ENCODE measurements around the gene SPDYC.
A peak's percentile ranks its signal among the peaks of the same experiment; 100 is the strongest.

The SPDYC gene, protein sequence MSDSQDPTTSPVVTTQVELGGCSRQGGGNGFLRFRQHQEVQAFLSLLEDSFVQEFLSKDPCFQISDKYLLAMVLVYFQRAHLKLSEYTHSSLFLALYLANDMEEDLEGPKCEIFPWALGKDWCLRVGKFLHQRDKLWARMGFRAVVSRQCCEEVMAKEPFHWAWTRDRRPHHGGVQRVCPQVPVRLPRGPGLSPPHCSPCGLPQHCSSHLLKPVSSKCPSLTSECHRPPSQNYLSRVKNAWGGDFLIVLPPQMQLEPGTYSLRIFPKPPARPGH

DNA sequence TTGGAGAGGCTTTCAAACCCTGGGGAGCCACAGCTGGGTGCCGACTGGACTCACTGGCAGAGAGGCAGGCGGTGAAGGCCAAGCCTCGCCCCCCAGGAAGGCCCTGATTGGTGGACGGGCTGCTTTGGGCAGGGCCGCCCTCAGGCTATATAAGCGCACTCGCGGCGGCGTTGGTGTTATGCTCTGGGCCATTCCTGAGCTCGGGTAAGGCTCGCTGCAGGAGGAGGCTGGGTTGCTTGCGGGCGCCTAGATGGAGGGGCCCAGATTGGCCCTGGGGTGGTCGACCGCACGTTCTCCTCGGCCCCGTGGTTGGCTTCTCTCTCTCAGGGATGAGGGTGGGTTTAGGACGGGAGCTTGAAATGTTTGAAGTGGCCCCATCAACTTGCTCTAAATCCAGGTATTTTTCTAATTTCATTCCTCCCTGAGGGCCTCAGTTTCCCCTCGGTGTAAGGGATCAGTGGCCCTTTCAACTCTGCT lies at the start of gene SPDYC:
Gene SPDYC, plus strand, starts transcription at position 176 of the 477 bp plus-strand sequence. CDS start 1,125 bp downstream, outside the sequence.
- DNase-seq = no peak

DNA sequence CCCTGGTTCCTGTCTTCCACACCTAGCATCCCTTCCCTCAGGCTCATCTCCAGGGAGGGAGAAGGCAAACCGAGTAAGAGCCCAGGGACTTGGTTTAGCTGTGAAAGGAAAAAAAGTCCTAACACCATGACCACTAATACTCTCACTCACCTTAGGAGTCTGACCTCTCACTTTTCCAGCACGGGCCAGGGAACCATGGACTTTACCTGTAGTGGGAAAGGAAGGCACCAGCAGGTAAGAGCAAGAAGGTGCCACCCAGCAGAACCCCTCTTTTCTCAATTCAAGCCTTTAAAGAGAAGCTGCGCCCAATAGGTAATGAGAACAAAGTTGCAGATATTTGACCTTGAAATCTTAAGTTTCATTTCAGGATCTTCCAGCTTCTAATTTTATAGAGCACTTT lies 49.2 kb upstream of the SPDYC start:
- DNase-seq = no peak

DNA sequence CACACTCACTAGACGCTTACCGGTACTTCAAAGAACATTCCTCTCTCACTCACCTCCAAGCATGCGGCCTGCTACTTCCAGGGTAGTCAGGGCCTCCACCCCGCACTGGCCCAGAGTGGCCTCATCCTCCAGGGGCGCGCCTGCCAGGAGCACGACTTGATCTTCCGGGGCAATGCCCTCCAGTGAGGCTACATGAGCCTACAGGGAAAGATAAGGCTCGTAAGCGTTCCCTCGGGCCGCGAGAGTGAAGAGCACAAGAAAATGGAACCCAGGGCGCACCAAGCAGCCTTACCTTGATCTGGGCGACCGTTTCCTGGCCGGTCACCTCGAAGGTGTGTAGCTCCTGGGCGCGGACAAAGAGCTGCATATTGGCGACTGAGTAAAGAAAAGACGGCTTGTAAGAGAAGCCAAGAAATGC lies 48.6 kb upstream of the SPDYC start:
- peak; percentile 58 for DNase-seq

DNA sequence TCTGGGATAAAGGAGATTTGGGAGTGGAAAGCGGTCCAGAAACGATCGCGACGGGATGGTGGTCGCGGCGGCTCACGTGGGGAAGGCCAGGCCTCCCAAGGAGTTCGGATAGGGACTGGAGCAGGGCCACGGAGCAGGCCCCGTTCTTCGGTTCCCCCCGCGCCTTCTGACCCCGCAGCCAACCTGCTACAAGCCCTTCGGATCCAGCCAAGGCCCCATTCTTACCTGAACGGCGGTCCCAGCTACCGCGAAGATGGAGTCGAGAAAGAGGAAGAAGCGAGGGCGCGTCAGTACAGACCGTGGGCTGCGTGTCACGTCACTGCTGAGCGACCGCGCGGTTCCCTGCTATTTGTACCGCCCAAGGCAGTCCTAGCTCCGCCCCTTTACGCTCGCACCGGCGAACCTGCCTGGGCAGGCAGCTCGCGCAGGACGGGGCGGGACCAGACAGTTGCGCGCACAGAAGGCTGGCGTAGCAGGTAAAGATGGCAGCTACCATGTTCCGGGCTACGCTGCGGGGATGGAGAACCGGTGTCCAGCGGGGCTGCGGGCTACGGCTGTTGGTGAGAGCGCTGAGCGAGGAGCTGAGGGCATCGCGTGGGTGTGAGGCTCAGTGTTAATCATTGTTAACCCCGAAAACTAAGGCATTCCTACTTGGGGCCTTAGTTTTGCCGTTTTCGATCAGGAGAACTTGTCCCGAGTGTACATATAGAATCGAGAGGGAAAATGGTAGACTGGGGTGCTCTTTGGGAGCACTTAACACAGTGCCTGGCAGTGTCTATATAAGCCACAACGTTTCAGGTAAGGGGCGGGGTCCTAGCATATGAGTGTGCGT lies 48.0 kb upstream of the SPDYC start, which contains the start of the genes FAU and MRPL49:
Gene FAU, minus strand, starts transcription at position 270 of the 832 bp plus-strand sequence. CDS start 321 bp downstream, outside the sequence.
Gene MRPL49, plus strand, starts transcription at position 457 of the 832 bp plus-strand sequence. Its CDS starts 26 bp downstream, at position 483.
- DNase-seq = peak; percentile 100

DNA sequence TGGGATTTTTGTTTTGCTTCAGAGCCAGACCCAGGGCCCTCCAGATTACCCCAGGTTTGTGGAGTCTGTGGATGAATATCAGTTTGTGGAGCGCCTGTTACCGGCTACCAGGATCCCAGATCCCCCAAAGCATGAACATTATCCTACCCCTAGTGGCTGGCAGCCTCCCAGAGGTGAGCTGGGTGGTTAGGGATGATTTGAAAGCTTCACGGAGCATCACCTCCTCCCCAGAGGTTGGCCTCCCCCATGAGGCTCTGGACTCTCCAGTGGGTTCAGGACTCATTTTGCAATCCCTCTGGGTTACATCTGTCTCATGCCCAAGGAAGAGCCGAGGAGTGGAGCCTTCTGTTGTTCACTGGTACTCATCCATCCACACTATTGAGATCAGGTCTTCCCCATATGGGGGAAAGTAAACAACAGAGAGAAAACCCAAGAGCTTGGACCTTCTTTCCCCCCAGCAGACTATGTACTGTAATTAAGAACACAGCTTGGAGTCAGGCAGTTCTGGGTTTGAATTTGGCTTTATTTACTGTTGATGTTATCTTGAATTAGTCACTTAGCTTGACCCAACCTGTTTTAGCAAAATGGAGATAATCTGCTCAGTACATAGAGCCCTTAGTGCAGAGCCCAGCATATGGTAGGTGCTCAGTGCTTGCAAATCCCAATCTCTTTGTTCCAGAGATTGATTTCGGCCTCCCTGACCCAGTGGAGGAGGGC lies 45.4 kb upstream of the SPDYC start:
- DNase-seq = no peak

DNA sequence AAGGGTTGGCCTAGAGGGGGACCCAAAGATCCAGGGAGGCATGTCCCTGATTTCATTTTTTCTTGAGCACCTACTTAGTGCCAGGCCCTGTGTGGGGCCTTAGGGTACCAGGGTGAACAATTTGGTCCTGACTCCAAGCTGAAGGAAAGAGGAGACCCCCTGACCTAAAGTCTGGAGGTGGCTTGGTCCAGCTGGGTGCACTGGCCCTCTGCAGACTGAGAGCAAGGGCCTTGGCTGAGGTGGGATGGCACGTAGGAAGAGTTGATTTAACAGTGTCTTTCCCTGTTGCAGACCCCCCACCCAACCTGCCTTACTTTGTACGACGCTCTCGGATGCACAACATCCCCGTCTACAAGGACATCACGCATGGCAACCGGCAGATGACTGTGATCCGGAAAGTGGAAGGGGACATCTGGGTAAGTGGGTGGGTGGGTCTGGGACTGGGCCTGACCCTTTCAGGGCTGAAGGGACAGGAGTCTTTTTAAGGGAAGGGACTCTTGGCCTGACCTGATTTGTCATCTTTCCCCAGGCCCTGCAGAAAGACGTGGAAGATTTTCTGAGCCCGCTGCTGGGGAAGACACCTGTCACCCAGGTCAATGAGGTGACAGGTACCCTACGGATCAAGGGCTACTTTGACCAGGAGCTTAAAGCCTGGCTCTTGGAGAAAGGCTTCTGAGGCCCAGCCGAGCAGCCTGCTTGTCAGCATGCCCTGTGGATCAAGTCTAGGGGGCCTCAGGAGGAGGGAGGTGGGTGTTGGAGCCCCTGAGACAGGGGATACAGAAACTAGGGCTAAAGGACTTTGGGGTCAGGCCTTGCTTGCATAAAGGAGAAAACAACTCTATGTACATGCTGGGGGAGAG lies 44.6 kb upstream of the SPDYC start:
- DNase-seq = no peak

DNA sequence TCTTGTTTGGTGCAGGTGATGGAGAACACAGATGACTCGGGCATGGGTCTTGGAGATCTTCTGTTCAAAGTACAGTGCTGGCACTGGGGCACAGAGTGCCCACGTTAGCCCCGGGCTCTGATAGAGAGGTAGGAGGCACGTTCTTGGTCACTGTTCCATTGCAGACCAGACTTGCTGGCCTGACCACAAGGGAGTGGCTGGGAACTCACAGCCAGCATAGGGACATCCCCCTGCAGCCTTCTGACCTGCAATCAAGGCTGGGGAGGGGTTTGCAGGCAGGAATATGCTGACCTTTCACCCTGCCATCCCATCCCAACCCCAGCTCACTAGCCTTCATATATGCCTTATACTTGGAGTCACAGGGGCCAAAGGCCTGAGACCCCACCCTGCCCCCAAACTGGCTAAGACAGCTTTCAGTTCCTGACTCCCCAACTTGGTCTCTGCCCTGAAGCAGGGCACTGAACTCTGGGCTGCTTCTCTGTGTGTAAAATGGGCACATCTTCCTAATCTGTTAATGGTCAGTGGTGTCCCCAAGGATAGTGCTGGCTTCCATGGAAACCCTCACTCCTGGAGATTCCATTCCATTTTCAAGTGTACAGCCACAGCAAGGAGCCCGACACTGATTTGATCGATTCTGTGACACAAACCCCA lies 43.3 kb upstream of the SPDYC start:
- DNase-seq = no peak

DNA sequence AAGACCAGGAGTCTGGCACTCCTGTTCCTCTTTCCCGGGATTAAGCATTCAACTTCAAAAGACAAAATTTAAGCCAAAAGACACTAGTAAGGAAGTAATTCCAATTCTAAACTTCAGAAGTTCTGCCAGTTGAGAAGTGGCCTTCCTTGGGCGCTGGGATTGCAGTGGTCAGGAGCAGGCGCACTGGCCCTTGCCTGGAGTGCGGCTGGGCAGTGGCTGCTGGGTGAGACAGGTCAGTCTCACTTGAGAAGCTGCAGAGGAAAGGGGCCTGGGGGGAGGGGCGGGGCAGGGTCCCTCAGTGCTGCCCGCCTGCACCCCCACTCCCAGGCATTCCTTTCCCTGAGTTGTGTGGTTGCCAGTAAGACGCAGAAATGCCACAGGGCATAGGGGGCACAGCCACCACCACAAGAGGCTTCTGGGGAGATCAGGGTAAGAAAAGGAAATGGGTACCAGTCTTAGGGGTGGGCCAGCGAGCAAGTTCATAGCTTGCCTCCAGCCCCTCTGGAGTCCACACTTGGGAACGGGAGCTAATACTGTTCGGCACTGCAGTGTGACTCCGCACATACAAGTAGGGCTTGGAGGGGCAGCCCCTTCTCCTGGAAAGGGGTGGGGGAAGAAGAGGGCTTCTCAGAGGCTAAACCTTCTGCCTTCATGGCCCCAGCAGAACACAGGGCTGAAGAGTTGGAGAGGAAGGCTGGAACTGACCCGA lies 42.4 kb upstream of the SPDYC start:
- no peak for DNase-seq

DNA sequence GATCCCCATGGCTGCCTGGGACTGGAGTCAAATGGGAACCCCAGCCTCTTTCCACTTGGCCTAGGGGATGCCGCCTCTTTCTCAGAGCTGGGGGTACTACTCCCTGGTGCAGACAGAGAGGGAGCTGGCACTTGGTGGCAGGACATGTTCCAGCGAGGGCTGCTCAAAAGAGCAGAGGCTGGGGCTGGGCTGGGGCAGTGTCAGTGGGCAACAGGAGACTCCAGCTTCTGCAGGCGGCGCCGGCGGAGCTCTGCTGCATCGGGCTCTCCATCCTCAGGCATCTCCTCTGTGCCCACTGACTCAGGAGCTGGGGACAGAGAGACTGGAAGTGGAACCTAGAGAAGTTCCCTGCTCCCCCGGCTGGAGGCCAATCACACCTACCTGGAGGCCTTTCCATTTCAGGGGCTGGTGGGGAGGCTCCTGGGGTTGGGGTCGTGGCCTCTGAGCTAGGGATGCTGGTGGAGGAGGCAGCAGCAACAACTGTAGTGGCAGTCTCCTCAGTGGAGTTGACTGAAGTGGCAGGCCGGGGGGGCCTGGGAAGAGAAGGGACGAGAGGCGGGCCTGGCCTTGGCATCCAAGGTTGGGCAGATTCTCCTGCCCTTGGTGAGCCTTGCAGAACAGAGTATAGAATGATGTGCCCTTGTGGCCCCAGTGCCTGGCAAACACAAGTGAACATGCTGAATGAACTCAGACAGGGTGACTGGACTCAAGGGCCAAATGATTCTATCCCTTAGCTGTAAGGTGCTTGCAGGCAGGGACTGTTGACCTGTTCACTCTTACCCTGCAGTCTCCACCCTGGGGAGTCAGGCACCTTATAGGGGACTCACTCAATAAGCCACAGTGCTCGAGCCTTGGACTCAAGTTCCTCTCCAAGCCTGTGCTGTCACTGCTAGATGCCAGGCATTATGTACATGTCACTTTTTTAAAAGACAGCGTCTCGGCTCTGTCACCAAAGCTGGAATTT lies 41.6 kb upstream of the SPDYC start:
- no peak for DNase-seq

DNA sequence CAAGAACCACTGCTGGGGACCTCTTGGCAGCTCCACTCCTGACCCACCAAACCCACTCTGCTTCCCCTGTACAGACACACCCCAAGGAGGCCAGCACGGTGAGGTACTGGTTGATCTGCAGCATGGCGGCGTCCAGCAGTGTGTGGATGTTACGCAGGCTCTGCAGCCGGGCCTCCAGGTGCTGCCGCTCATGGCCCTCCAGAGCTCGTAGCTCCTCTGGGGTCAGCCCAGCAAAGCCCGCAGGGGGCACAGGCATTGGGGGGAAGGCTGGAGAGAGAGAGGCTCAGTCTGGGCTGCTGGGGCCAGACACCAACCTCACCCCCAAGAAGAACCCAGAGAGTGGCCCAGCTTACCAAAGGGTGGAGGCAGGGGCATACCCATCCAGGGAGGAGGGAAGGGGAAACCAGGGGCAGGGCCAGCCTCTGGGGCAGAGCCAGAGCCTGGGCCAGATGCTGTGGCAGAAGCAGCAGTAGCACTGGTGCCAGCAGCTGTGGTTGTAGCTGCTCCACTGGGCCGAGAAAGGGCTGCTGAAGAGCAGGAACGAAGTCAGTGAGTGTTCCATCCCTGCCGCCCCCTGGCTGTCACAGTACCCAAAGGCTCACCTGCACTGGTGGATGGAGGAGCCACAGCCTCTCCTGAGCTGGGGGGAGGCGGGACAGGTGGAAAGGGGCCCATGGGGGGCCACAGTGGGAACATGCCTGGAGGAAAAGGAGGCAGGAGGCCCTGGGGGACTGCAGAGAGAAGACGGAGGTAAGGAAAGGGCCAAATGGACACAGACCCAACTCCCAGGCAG lies 40.2 kb upstream of the SPDYC start:
- DNase-seq = no peak

DNA sequence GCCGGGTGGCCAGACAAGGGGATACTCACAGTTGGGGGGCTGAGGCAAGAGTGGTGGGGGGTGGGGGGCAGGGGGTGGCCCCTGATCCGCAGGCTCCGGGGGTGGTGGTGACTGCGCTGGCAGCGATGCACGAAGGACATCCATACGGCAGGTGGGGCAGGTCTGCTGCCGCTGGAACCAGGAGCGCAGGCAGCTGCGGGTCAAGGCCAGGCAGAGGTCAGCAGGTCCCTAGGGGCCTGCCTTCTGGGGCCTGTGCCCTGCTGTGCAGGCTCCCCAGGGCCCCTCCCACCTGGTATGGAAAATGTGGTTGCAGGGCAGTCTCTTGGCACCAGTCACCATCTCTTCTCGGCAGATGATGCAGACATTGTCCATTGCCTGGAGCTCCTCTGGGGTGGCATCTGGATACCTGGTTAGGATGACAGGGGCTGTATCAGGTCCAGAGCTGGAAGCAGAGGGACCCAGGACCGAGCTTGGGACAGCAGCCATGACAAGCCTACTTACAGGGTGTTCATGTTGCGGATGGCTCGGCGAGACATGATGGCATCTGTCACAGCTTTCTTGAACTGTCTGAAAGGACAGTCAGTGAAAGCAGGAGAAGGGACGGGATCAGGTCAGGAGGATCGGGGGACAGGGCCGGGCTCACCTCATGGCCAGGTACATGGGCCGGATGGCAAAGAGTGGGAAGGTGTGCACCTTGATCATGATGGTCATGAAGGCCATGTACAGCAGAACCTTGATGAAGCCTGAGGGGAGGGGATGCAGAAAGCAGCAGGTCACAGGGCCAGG lies 39.2 kb upstream of the SPDYC start:
- DNase-seq = no peak

DNA sequence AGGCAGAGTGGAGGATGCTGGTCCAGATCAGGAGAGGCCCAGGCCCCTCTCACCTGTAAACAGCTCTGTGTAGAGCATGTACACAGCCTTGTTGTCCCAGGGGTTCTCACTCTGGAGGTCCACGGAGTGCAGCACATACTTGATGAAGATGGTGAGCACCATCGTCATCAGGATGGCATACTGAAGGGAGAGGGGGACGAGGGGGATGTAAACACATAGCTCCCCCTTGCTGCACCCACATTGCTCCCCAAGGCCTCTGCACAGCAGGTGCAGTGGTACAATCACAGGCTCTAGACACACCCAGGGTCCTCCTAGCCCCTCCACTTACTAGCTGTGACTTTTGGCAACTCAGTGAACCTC lies 38.6 kb upstream of the SPDYC start:
- no peak for DNase-seq

DNA sequence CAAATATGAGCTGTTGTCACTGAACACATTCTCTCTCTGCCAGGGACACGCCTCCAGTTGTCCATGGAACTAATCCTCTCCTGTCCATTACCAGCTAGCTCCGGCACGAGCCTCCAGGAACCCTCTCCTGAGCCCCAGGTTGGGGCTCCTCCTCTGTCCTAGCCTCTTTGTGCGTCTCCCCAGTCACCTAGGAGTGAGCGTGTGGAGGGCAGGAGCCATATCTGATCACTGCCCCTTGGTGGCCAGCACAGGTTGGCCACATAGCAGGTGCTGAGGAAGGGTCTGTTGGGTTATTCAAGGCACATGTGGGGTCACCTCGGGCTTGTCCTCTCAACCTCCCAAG lies 38.2 kb upstream of the SPDYC start:
- DNase-seq = no peak

DNA sequence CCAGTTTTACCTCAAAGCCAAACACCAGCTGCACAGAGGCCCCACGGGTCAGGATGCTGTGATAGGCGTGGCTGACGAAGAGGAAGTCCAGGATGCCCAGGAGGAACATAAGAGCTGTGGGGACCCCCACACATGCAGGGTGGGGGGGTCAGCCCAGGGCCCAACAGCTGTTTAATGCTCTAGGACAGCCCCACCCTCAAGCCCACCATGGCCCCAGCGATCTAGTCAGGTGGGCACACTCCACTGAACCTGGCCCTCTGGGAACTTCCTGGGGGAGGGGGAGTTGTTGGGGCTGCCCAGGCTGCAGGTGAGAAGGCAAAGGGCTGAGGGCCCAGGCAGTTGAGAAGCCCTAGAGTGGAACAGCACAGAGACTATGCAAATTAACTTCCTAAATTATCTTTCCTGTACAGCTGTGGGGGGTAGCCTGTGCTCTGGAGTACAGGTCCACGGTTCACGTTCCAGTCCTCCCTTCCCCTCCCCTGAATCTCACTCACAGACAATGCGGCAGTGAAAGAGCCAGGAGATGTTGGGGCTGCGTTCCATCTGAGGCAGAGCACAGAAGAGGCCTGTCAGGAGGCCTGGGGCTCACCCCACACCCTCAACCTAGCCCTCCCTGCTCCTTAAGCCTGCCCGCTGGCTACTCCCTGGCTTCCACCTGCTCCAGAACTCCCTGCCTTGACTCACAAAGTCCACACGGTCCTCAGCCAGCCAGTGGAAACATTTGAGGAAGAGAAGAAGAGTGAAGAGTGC lies 37.6 kb upstream of the SPDYC start:
- no peak for DNase-seq

DNA sequence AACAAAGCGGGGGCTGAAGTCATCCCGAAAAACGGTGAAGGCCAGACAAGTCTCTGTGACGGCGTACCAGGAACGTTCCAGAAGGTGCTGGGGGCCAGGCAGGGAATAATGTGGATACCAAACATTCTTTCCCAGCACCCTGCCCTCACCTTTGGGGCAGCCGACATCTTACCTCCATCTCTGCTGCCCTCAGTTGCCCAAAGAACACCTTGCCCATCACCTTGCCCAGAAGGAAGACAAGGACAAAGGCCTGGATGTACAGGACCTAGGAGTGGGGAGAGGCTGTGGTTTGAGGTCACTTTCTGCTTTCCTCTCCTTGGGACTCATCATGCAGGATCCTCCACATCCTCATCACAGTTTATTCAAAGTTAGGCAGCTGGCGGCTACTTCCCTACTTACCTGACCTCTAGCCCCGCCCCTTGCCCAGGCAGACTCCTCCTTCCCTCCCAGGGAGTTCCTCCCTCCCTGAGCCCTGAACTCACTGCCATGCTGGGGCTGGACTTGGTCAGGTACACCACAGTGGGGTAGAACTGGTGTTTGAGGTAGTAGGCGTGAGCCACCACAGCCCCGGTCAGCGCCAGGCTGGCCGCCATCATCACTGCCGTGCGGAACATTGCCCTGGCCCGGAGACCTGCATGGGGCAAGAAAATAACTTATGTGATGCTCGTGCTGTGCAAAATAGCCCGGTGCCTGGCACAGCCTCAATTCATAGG lies 36.9 kb upstream of the SPDYC start:
- peak; percentile 88 for DNase-seq

DNA sequence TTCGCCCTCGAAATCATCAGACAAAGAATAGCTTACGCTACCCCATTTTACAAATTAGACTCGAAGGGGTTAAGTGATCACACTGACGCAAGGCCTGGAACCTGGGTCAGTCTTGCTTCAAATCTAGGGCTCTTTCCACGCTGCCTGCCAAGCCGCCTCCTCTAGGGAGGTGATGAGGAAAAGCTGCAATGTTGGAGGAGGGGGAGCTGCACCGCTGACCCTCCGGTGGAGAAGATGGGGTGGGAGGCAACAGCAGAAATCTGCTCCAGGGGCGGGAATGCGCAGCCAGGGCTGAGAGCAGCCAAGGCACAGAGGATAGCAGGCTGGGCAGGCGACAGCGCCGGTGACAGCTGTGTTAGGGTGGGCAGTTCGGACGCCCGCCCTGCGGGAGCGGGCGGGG lies 36.3 kb upstream of the SPDYC start:
- no peak for DNase-seq
